PFSK-1 (cell line): ENCODE data around the gene EGR1.

Experiments
- SIN3A ChIP-seq: IDR thresholded peaks from 2 replicates; pipeline ENCODE4 v1.6.1; 2012; ENCODE audit warnings: mild to moderate bottlenecking, low read length, moderate library complexity, borderline replicate concordance; ENCODE audit not compliant: insufficient read depth
- TAF1 ChIP-seq: IDR thresholded peaks from 2 replicates; pipeline ENCODE4 v1.6.1; 2012; ENCODE audit warnings: low read length, control low read depth, borderline replicate concordance; ENCODE audit not compliant: insufficient read depth
- TF ChIP-seq, protein P1 (sequence below), 2 experiments: IDR thresholded peaks; 2 replicates each; pipeline versions ENCODE4 v1.6.1 to v1.8.0; 2011 to 2012; ENCODE audit warnings: low read depth in 2 of 2, low read length in 2 of 2, control low read depth in 1 of 2, inconsistent platforms in 1 of 2, mild to moderate bottlenecking in 1 of 2, moderate library complexity in 1 of 2; ENCODE audit not compliant: insufficient read depth in 1 of 2

- TF ChIP-seq SIN3A: no peak
- TF ChIP-seq, protein P1, sequence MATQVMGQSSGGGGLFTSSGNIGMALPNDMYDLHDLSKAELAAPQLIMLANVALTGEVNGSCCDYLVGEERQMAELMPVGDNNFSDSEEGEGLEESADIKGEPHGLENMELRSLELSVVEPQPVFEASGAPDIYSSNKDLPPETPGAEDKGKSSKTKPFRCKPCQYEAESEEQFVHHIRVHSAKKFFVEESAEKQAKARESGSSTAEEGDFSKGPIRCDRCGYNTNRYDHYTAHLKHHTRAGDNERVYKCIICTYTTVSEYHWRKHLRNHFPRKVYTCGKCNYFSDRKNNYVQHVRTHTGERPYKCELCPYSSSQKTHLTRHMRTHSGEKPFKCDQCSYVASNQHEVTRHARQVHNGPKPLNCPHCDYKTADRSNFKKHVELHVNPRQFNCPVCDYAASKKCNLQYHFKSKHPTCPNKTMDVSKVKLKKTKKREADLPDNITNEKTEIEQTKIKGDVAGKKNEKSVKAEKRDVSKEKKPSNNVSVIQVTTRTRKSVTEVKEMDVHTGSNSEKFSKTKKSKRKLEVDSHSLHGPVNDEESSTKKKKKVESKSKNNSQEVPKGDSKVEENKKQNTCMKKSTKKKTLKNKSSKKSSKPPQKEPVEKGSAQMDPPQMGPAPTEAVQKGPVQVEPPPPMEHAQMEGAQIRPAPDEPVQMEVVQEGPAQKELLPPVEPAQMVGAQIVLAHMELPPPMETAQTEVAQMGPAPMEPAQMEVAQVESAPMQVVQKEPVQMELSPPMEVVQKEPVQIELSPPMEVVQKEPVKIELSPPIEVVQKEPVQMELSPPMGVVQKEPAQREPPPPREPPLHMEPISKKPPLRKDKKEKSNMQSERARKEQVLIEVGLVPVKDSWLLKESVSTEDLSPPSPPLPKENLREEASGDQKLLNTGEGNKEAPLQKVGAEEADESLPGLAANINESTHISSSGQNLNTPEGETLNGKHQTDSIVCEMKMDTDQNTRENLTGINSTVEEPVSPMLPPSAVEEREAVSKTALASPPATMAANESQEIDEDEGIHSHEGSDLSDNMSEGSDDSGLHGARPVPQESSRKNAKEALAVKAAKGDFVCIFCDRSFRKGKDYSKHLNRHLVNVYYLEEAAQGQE (IDR thresholded peaks at IDR 0.05; ENCODE audit: insufficient read depth in 1 of 2, low read depth in 2 of 2, low read length in 2 of 2): no peak
- TF ChIP-seq TAF1: no peak
Measured at GRCh38 chr5:138469540-138470321, 4.5 kb downstream of the EGR1 start.
